Hepatocyte (in vitro differentiated cells): ENCODE measurements around the gene RPIA.

ENCODE experiments used
- EZH2 ChIP-seq: fragments of 200-600 bp; sonication (generic); IDR thresholded peaks from 2 replicates; pipeline ENCODE4 v1.6.1; 2016; ENCODE audit warnings: antibody characterized with exemption, mild to moderate bottlenecking, borderline replicate concordance
- TF ChIP-seq, protein P1 (sequence below): fragments of 200-600 bp; sonication (generic); IDR thresholded peaks from 2 replicates; pipeline ENCODE4 v1.5.1; 2016; ENCODE audit warnings: antibody characterized with exemption, mild to moderate bottlenecking; ENCODE audit not compliant: poor library complexity

DNA sequence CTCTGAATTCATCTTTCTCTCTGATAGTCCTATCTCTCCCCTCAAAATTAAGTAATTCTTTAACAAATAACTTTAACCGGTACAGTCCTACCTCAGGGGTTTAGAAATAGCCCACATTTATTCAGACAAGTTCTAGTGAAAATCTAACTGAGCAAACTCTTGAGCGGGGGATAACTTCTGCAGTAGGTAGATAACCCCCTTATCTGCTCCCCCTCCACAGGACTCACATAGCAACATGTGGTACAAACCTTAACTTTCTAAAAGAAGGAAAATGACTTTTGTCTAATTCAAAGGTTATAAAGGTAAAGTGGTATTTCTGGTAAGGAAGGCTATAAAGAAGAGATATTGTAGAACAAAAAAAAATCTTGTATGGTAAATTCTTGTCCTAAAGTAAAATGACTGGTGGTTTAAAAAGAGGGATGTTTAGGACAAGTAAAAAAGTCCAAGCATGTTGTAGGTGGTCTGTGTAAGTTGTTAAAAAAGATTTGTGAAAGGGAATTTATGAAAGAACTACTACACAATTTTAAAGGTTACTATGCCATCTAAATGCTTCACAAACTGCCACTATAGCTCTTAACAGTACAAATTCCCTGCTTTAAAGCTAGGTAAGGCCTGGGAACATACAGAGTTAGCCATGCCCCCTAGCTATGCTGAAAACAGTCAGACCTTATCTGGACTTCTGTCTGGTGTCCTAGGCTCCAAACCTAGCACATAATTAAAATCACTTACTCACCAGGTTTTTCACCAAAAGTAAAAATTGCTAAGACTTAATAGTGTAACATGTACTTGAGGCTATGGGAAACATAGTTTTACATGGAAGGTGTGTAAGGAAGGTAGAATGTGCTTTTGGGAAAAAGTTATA is 8.1 kb upstream of the RPIA start:
- TF ChIP-seq, protein P1, sequence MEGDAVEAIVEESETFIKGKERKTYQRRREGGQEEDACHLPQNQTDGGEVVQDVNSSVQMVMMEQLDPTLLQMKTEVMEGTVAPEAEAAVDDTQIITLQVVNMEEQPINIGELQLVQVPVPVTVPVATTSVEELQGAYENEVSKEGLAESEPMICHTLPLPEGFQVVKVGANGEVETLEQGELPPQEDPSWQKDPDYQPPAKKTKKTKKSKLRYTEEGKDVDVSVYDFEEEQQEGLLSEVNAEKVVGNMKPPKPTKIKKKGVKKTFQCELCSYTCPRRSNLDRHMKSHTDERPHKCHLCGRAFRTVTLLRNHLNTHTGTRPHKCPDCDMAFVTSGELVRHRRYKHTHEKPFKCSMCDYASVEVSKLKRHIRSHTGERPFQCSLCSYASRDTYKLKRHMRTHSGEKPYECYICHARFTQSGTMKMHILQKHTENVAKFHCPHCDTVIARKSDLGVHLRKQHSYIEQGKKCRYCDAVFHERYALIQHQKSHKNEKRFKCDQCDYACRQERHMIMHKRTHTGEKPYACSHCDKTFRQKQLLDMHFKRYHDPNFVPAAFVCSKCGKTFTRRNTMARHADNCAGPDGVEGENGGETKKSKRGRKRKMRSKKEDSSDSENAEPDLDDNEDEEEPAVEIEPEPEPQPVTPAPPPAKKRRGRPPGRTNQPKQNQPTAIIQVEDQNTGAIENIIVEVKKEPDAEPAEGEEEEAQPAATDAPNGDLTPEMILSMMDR = no peak
- TF ChIP-seq EZH2 = no peak
